Heart right ventricle (tissue), 16 donors: ENCODE data around the gene RNU6-7. TPM values are rescaled to one million over a fixed set of nuclear protein-coding genes. Genes with fewer than 3 reads are reported as not detected.

Experiments used
- ATAC-seq, 8 donors: fragments of 200-7000 bp; cut with Tn5 transposase; one replicate each; pipeline ENCODE4 v1.9.1; 2020; ENCODE audit warnings: mild to moderate bottlenecking in 8 of 8, moderate library complexity in 8 of 8, moderate number of reproducible peaks in 1 of 8
- DNase-seq, 2 donors: peaks; one replicate each; pipeline ENCODE4 v3.0.0-alpha.2; 2020
- H3K27ac ChIP-seq, 10 donors: fragments of 200-600 bp; sonication (generic) in 2 of 10; one replicate each; pipeline versions ENCODE4 v1.5.0 to v1.8.0; 2020 to 2022; ENCODE audit warnings: mild to moderate bottlenecking in 3 of 10
- H3K27me3 ChIP-seq, 7 donors: fragments of 200-600 bp; one replicate each; pipeline ENCODE4 v1.8.0; 2021 to 2022; ENCODE audit warnings: mild to moderate bottlenecking in 2 of 7
- H3K36me3 ChIP-seq, 9 donors: fragments of 200-600 bp; sonication (generic) in 1 of 9; one replicate each; pipeline versions ENCODE4 v1.5.0 to v1.8.0; 2020 to 2022; ENCODE audit warnings: mild to moderate bottlenecking in 2 of 9
- H3K4me1 ChIP-seq, 9 donors: fragments of 200-600 bp; sonication (generic) in 1 of 9; one replicate each; pipeline versions ENCODE4 v1.5.0 to v1.8.0; 2020 to 2022; ENCODE audit warnings: mild to moderate bottlenecking in 4 of 9
- H3K4me3 ChIP-seq, 10 donors: fragments of 200-600 bp; sonication (generic) in 2 of 10; one replicate each; pipeline versions ENCODE4 v1.5.0 to v1.8.0; 2020 to 2022; ENCODE audit warnings: mild to moderate bottlenecking in 7 of 10, moderate library complexity in 2 of 10
- H3K9me3 ChIP-seq, 11 donors: fragments of 200-600 bp in 10 of 11; sonication (generic) in 2 of 11; one replicate each; pipeline versions ENCODE4 v1.5.0 to v1.8.0; 2013 to 2022; ENCODE audit warnings: mild to moderate bottlenecking in 2 of 11, control low read depth in 1 of 11, moderate library complexity in 1 of 11
- CTCF ChIP-seq, 9 donors: fragments of 200-600 bp; sonication (generic) in 2 of 9; IDR thresholded peaks; one replicate each; pipeline versions ENCODE4 v1.5.0 to v1.8.0; 2021 to 2022; ENCODE audit warnings: antibody characterized with exemption in 9 of 9, mild to moderate bottlenecking in 5 of 9, moderate library complexity in 1 of 9
- WGBS, 2 donors: extraction: QIAGEN DNeasy Blood & Tissue Kit; methylation state at CpG; one replicate each; pipeline ENCODE4 v1.1.7; 2013; ENCODE audit warnings: inconsistent platforms in 1 of 2; 5-methylcytosine and 5-hydroxymethylcytosine counted together
- intact Hi-C, 10 donors: fragments of 100-400 bp; cut with DNase I; formaldehyde crosslinking; loops; one replicate each; pipeline versions ENCODE4 v1.11.1 to v1.14.2; 2022
- polyA plus RNA-seq, 2 donors: library from polyadenylated mRNA; stranded (reverse); fragments of 200-250 nt; gene quantifications; one replicate each; pipeline ENCODE4 v1.2.3, GENCODE V29; 2013
- total RNA-seq, 10 donors: library from RNA; stranded (reverse); fragmentation: NEBNext Ultra II Directional in 3 of 10; extraction: Animal tissue kit (Norgen Biotek cat#: 25700) in 3 of 10; gene quantifications; one replicate each; pipeline versions ENCODE4 v1.2.1 to v1.2.4, GENCODE V29; 2021 to 2023
- donor health status: Arrhythmogenic right ventricular cardiomyopathy.
- donor health status: ischemic (EF 13 %, LVEDD 7.1; RV severe dilation, severe dysfunction).
- donor health status: healthy with polysubstance abuse.
- donor health status: DM: no; HTN: yes; CAD: no.
- donor health status: DM: no; HTN: no; CAD: no.
- donor health status: ischemic (EF 25% LVEDD 6.9; RV normal size, moderate dysfunction).
- donor health status: ischemic (EF 25% LVEDD 5.7; RV mildly dilated, moderate dysfunction).
- donor health status: healthy.
- donor health status: DM: yes; HTN: yes; CAD: no.
- donor health status: Ischemic cardiomyopathy.
- donor health status: ischemic (EF 35%, LVEDD 5.7; RV mildly dilated, moderate dysfunction).
- donor health status: nonischemic (EF 11% LVEDD 7.7; RV severe dilation, severe dysfunction).
- donor health status: DM: yes; HTN: yes; CAD: no.
- donor health status: PGD.
- donor health status: ischemic (EF 29% LVEDD 5.4; RV normal size, mild dysfunction).
- donor health status: nonischemic (EF 23%, LVEDD 6.1; RV moderate dilation, normal function).

Gene RNU6-7
- total and polyA plus RNA-seq, 12 donors: not detected

DNA sequence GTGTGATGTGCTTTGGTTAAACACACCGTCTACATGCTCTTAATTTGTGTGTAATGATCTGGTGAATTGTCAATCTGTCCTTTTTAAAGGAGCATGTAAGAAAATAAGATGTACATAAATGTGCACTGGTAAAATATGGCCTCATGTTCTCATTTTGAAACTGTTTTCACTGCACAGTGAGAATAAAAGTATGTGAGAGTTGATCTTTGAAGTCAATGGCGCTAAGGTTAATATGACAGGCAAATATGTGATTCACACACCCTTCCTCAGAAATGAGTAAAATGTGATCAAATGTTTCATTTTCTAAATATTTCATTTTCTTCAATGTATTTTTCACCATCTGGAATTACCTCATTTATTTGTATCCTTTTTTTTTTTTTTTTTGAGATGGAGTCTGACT, 8.3 kb upstream of the RNU6-7 start:
- no peaks in the 10 kb centered on the region for H3K27me3 ChIP-seq
- no peak overlapping the region for H3K4me3 ChIP-seq
- H3K4me1 ChIP-seq: peaks cover 0 to 7% (median 0%) of the 10 kb centered on the region in 9 donors
- no peaks in the 10 kb centered on the region for H3K36me3 ChIP-seq
- TF ChIP-seq CTCF (IDR thresholded peaks at IDR 0.05): no peak
- ATAC-seq (no peak), DNase-seq (no peak)
- WGBS, 2 donors: 95 to 96% methylated on average over 2 of the region's 2 CpGs
- intact Hi-C loops: no loop called here
- H3K27ac ChIP-seq: no peak overlapping the region
- H3K9me3 ChIP-seq: no peaks in the 10 kb centered on the region

- H3K27ac ChIP-seq: no peak overlapping the region
- peaks cover 0 to 11% (median 0%) of the 10 kb centered on the region in 9 donors for H3K4me1 ChIP-seq
- no peak overlapping the region for H3K4me3 ChIP-seq
- no peaks in the 10 kb centered on the region for H3K27me3 ChIP-seq
- no peaks in the 10 kb centered on the region for H3K9me3 ChIP-seq
- DNase-seq (no peak), ATAC-seq (no peak)
- 64 to 77% methylated on average over 1 of the region's 1 CpG for WGBS, 2 donors
- no peak for TF ChIP-seq CTCF (IDR thresholded peaks at IDR 0.05)
- intact Hi-C loops: no loop called here
- H3K36me3 ChIP-seq: no peaks in the 10 kb centered on the region
These were observed 6.2 kb upstream of the RNU6-7 start for GRCh38 chr14:32195636-32196035.

DNA sequence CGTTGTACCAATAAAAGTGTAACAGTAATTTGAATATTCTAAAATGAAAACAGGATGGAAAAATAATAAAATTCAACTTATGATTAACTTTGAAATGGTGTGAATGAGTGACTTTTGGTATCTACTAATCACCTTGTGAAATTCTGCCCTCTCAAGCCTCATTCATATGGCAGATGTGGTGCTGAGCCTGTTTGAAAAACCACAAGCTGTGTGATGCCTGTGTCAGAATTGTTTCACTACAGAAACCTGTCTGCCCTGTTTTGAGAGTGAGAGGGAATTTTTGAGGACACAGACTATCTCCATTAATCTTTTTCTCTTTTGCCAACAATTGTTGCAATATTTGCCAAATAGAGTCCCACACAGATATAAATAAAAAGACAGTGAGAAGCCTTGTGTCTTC, 3.9 kb upstream of the RNU6-7 start:
- ATAC-seq: no peak
- 79 to 82% methylated on average over 1 of the region's 1 CpG for WGBS, 2 donors
- no peak overlapping the region for H3K4me3 ChIP-seq
- H3K27ac ChIP-seq: no peak overlapping the region
- DNase-seq: no peak
- H3K9me3 ChIP-seq: no peaks in the 10 kb centered on the region
- H3K4me1 ChIP-seq: peaks cover 0 to 24% (median 11%) of the 10 kb centered on the region in 9 donors
- H3K27me3 ChIP-seq: peaks cover 0 to 15% (median 0%) of the 10 kb centered on the region in 7 donors
- TF ChIP-seq CTCF (IDR thresholded peaks at IDR 0.05): no peak
- H3K36me3 ChIP-seq: no peaks in the 10 kb centered on the region
- intact Hi-C loops: no loop called here

DNA sequence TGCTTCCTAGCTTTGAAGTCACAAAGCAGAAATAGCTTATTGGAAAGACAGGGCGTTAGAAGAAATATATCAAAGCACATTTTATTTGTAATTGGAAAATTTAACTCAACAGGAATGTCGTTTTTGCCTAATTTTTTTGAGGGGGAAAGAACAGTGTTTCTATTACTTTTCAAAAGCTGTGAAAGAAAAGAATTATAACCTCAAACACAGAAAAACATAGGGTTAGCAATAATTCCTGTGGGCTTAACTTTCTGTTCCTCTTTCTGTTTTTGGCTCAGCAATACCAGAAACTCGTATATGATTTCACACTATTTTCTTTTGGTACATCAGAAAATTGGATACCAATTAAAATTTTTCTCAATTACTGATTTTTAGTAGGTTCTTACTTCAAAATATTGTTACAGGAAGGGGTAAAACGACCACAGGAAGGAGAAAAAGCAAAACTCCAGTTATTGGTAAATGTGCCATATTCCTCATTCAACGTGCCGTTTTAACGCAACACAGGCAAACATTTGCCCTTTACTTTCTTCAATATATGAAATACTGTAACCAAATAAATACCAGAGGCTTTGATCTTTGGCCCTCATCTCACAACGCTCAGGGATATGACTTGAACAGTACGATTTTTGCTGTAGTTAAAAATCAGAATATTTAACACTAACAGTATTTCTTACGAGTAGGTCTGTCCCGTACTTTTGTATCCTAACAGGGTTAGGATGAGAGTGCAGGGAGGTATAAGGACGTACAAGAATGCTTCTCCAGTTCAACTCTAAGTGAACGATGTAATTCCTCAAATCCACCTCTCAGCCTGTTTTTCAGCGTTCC, 1.3 kb upstream of the RNU6-7 start:
- ATAC-seq: no peak

More for the DNA sequence above, 1.3 kb upstream of the RNU6-7 start:
- WGBS, 2 donors: 13 to 15% methylated on average over 14 of the region's 14 CpGs
- DNase-seq: no peak
- H3K4me1 ChIP-seq: peaks cover 0 to 37% (median 15%) of the 10 kb centered on the region in 9 donors
- peaks cover 0 to 29% (median 0%) of the 10 kb centered on the region in 7 donors for H3K27me3 ChIP-seq
- no peak for TF ChIP-seq CTCF (IDR thresholded peaks at IDR 0.05)
- no peaks in the 10 kb centered on the region for H3K9me3 ChIP-seq
- peak overlapping the region; percentile 36 to 77 (median 66) for H3K4me3 ChIP-seq
- intact Hi-C loops: loop anchor here in 3 of 10 donors (5.0 kb wide), 2 partner anchors 52 to 123 kb away; partner anchors contain the start of gene ARHGAP5 (in 2 of the 3)
- H3K27ac ChIP-seq: peak overlapping the region; percentile 64 to 94 (median 90)
- H3K36me3 ChIP-seq: no peaks in the 10 kb centered on the region
